Endothelial cell of umbilical vein (primary cell): ENCODE data around the gene POFUT2. TPM values are rescaled to one million over a fixed set of nuclear protein-coding genes. Genes with fewer than 3 reads are reported as not detected.

Experiments used
- BruUV-seq: library from RNA; stranded (reverse); fragments of 400-500 nt; replicated peaks from 2 replicates; lab custom pipeline; 2021; lab: Mats Ljungman, UMichigan
- CTCF ChIA-PET: fragments of 300-600, 350-600 bp; sonication (Branson Sonifier 250); formaldehyde crosslinking; loops from one replicate; lab custom pipeline; 2021; ENCODE audit warnings: antibody characterized with exemption, inconsistent platforms; lab: Charles Lee
- POLR2A ChIA-PET: fragments of 300-600, 350-600 bp; sonication (Branson Sonifier 250); formaldehyde crosslinking; loops from one replicate; lab custom pipeline; 2021; ENCODE audit warnings: antibody characterized with exemption, inconsistent platforms; lab: Charles Lee
- DNase-seq: peaks from one replicate; pipeline ENCODE4 v3.0.0-alpha.2; 2011; ENCODE audit warnings: low read depth, low spot score
- FAIRE-seq: peaks from 2 replicates; lab custom pipeline; 2011; peaks lifted over from hg19 to GRCh38; lab: Jason Lieb, UNC
- H2AFZ ChIP-seq: 2 replicates; pipeline ENCODE4 v1.6.0; 2012; ENCODE audit warnings: low read depth, low read length, control low read depth, inconsistent platforms
- H3K27ac ChIP-seq: 2 replicates; pipeline ENCODE4 v1.5.1; 2011; ENCODE audit warnings: low read depth, mild to moderate bottlenecking, control low read depth, low read length, moderate library complexity; ENCODE audit not compliant: insufficient read depth
- H3K27me3 ChIP-seq, 2 experiments: 2 replicates each; pipeline versions ENCODE4 v1.6.0 to v1.6.1; 2011; ENCODE audit warnings: low read length in 2 of 2, mixed read lengths in 1 of 2; ENCODE audit not compliant: control insufficient read depth in 2 of 2, insufficient read depth in 2 of 2
- H3K36me3 ChIP-seq, 2 experiments: 2 replicates in 1 of 2; 3 replicates in 1 of 2; pipeline ENCODE4 v1.5.1; 2011; ENCODE audit warnings: low read length in 2 of 2, mild to moderate bottlenecking in 1 of 2, moderate library complexity in 1 of 2; ENCODE audit not compliant: control insufficient read depth in 2 of 2, insufficient read depth in 2 of 2; ENCODE audit errors: extremely low read depth in 1 of 2
- H3K4me1 ChIP-seq: 3 replicates; pipeline ENCODE4 v1.5.1; 2011; ENCODE audit warnings: mild to moderate bottlenecking, low read length; ENCODE audit not compliant: control insufficient read depth, insufficient read depth; ENCODE audit errors: extremely low read depth
- H3K4me2 ChIP-seq: 2 replicates; pipeline ENCODE4 v1.6.1; 2011; ENCODE audit warnings: low read length, control low read depth, mixed read lengths; ENCODE audit not compliant: insufficient read depth
- H3K4me3 ChIP-seq, 3 experiments: fragments of 200-600 bp in 1 of 3; sonication (generic), shearing (Covaris generic) in 1 of 3; replicated peaks in 1 of 3; 2 replicates each; pipeline ENCODE4 v1.5.1; 2011 to 2016; ENCODE audit warnings: control low read depth in 3 of 3, low read length in 3 of 3, mild to moderate bottlenecking in 2 of 3, inconsistent platforms in 1 of 3, low read depth in 1 of 3, moderate library complexity in 1 of 3; ENCODE audit not compliant: insufficient read depth in 1 of 3
- H3K79me2 ChIP-seq: 2 replicates; pipeline ENCODE4 v1.6.0; 2012; ENCODE audit warnings: low read length, inconsistent platforms; ENCODE audit not compliant: control insufficient read depth, insufficient read depth
- H3K9ac ChIP-seq: replicated peaks from 2 replicates; pipeline ENCODE3; 2011; ENCODE audit warnings: low read length, control low read depth; ENCODE audit not compliant: insufficient read depth; ENCODE audit errors: extremely low read depth
- H3K9me1 ChIP-seq: replicated peaks from 3 replicates; pipeline ENCODE4 v1.6.0; 2011; ENCODE audit warnings: mild to moderate bottlenecking, low read length; ENCODE audit not compliant: control insufficient read depth, insufficient read depth; ENCODE audit errors: extremely low read depth
- H3K9me3 ChIP-seq: replicated peaks from 2 replicates; pipeline ENCODE4 v1.5.1; 2012; ENCODE audit warnings: low read length, inconsistent platforms; ENCODE audit not compliant: control insufficient read depth, insufficient read depth
- H4K20me1 ChIP-seq: replicated peaks from 2 replicates; pipeline ENCODE3; 2011; ENCODE audit warnings: mild to moderate bottlenecking, low read length; ENCODE audit not compliant: control insufficient read depth, insufficient read depth; ENCODE audit errors: extremely low read depth
- CTCF ChIP-seq, 2 donors: IDR thresholded peaks; 1 replicate in 1 of 2; 2 replicates in 1 of 2; pipeline ENCODE4 v1.5.1; 2011; ENCODE audit warnings: low read length in 2 of 2, mild to moderate bottlenecking in 2 of 2, moderate library complexity in 2 of 2, control low read depth in 1 of 2, inconsistent platforms in 1 of 2, low read depth in 1 of 2; ENCODE audit not compliant: insufficient read depth in 1 of 2; ENCODE audit errors: extremely low read depth in 1 of 2
- EZH2 ChIP-seq: IDR thresholded peaks from 2 replicates; pipeline ENCODE4 v1.6.1; 2012; ENCODE audit warnings: borderline replicate concordance, low read depth, mild to moderate bottlenecking, moderate library complexity, low read length, inconsistent platforms; ENCODE audit not compliant: severe bottlenecking
- FOS ChIP-seq: IDR thresholded peaks from 2 replicates; pipeline ENCODE4 v1.6.1; 2011; ENCODE audit warnings: mild to moderate bottlenecking, low read length, moderate library complexity, borderline replicate concordance; ENCODE audit not compliant: insufficient read depth
- GATA2 ChIP-seq: IDR thresholded peaks from 2 replicates; pipeline ENCODE4 v1.7.0; 2011; ENCODE audit warnings: low read depth, mild to moderate bottlenecking, moderate library complexity, mixed read lengths, low read length; ENCODE audit not compliant: insufficient read length, insufficient read depth
- JUN ChIP-seq: IDR thresholded peaks from 2 replicates; pipeline ENCODE4 v1.6.1; 2011; ENCODE audit warnings: borderline replicate concordance, low read depth; ENCODE audit not compliant: insufficient read length, insufficient read depth
- MAX ChIP-seq: IDR thresholded peaks from 2 replicates; pipeline ENCODE4 v1.6.1; 2011; ENCODE audit not compliant: insufficient read depth, insufficient read length
- MYC ChIP-seq: IDR thresholded peaks from one replicate; pipeline ENCODE4 v1.6.1; 2011; ENCODE audit warnings: mild to moderate bottlenecking, low read depth, low read length
- POLR2A ChIP-seq: IDR thresholded peaks from 2 replicates; pipeline ENCODE4 v1.6.1; 2012; ENCODE audit warnings: low read depth, mild to moderate bottlenecking, control low read depth, low read length
- dilution Hi-C: fragments of 300-500 bp; cut with MboI; formaldehyde crosslinking; loops from one replicate; pipeline ENCODE4 v1.15.0; 2019; ENCODE audit warnings: low sequenced_read_pairs; ENCODE audit not compliant: extremely low pct_ligation_motif_present
- intact Hi-C: fragments of 100-400 bp; cut with micrococcal nuclease; formaldehyde crosslinking; loops from one replicate; pipeline ENCODE4 v1.10.0; 2022
- polyA plus RNA-seq, 4 experiments: library from polyadenylated mRNA; depleted of rRNA in 3 of 4; stranded (reverse) in 3 of 4; unstranded in 1 of 4; fragments of >200 nt; gene quantifications; 2 replicates each; pipeline versions ENCODE4 v1.2.1 to v1.2.3, GENCODE V29; 2011 to 2012; ENCODE audit warnings: missing spikeins in 1 of 4
- total RNA-seq: library from RNA; stranded (reverse); gene quantifications from 2 replicates; pipeline ENCODE4 v1.2.3, GENCODE V29; 2021

POFUT2 gene
- total and polyA plus RNA-seq, 2 donors (not counting 3 experiments of a cell fraction or from before 2014, with no cell fraction given): 30.7 to 47.5 TPM

GRCh38 chr21:45297329-45297728, 9.6 kb upstream of the POFUT2 start:
- peaks cover 37% of the 10 kb centered on the region for H3K4me1 ChIP-seq
- H3K9me1 ChIP-seq: no peaks in the 10 kb centered on the region
- H3K79me2 ChIP-seq: peaks cover 13% of the 10 kb centered on the region
- dilution Hi-C loops: no loop called here
- ChIA-PET POLR2A (no interaction called here), CTCF (interaction anchor here (4.2 kb wide), 1 partner anchor 12 kb away, joined by 20 read pairs; no protein-coding TSS in a partner anchor)
- H3K27me3 ChIP-seq: no peaks in the 10 kb centered on the region
- H3K4me2 ChIP-seq: no peak overlapping the region
- no peaks in the 10 kb centered on the region for H3K36me3 ChIP-seq
- intact Hi-C loops: no loop called here
- no TSS peak for BruUV-seq
- no peak overlapping the region for H3K27ac ChIP-seq
- FAIRE-seq (no peak), DNase-seq (no peak)
- H2AFZ ChIP-seq: no peak overlapping the region
- no peak overlapping the region for H3K9ac ChIP-seq
- no peak for TF ChIP-seq CTCF (IDR thresholded peaks at IDR 0.05; ENCODE audit: extremely low read depth in 1 of 2, insufficient read depth in 1 of 2, low read depth in 1 of 2, low read length in 2 of 2)
- TF ChIP-seq MAX: no peak
- TF ChIP-seq GATA2: no peak
- TF ChIP-seq JUN: no peak
- TF ChIP-seq EZH2: no peak
- no peak for TF ChIP-seq MYC
- TF ChIP-seq POLR2A: no peak
- TF ChIP-seq FOS: no peak
- H3K9me3 ChIP-seq: no peaks in the 10 kb centered on the region
- no peaks in the 10 kb centered on the region for H4K20me1 ChIP-seq
- no peak overlapping the region for H3K4me3 ChIP-seq
